CMK (cell line): ENCODE data around the gene CD6.

ENCODE experiments used
- DNase-seq: peaks from one replicate; pipeline ENCODE4 v3.0.0-alpha.2; 2010; ENCODE audit warnings: low read depth

The CD6 gene

GRCh38 chr11:60984149-60984548, 12.7 kb downstream of the CD6 start:
- no peak for DNase-seq

- DNase-seq, result no peak
These were observed 13.2 kb downstream of the CD6 start for GRCh38 chr11:60984636-60985035.

GRCh38 chr11:60985501-60985900, 14.0 kb downstream of the CD6 start:
- no peak for DNase-seq

GRCh38 chr11:60985991-60986915, 14.8 kb downstream of the CD6 start:
- no peak for DNase-seq

GRCh38 chr11:60987577-60988277, 16.2 kb downstream of the CD6 start:
- no peak for DNase-seq

- DNase-seq, result no peak
These were observed 17.2 kb downstream of the CD6 start for GRCh38 chr11:60988658-60989057.

GRCh38 chr11:60989093-60989650, 17.7 kb downstream of the CD6 start:
- no peak for DNase-seq

- DNase-seq, result no peak
These were observed 20.0 kb downstream of the CD6 start for GRCh38 chr11:60991457-60991856.

GRCh38 chr11:60992842-60993409, 21.4 kb downstream of the CD6 start:
- DNase-seq, result no peak

GRCh38 chr11:60993615-60994014, 22.1 kb downstream of the CD6 start:
- DNase-seq, result no peak

GRCh38 chr11:60994541-60995080, 23.1 kb downstream of the CD6 start:
- no peak for DNase-seq

- no peak for DNase-seq
These were observed 24.3 kb downstream of the CD6 start for GRCh38 chr11:60995798-60996197.

- DNase-seq, result no peak
These were observed 25.1 kb downstream of the CD6 start for GRCh38 chr11:60996381-60997138.

- DNase-seq, result no peak
These were observed 28.9 kb downstream of the CD6 start for GRCh38 chr11:61000426-61000825.

GRCh38 chr11:61001931-61002330, 30.5 kb downstream of the CD6 start:
- no peak for DNase-seq

- DNase-seq, result no peak
These were observed 31.1 kb downstream of the CD6 start for GRCh38 chr11:61002598-61002997.

GRCh38 chr11:61004180-61004611, 32.7 kb downstream of the CD6 start:
- DNase-seq, result no peak

- no peak for DNase-seq
These were observed 33.3 kb downstream of the CD6 start for GRCh38 chr11:61004761-61005181.

- DNase-seq, result no peak
These were observed 36.0 kb downstream of the CD6 start for GRCh38 chr11:61007383-61007955.

- DNase-seq, result no peak
These were observed 36.7 kb downstream of the CD6 start for GRCh38 chr11:61007956-61008896.
